Choroid plexus epithelial cell (primary cell): ENCODE data around the gene TMEM182.

Experiments
- DNase-seq: peaks from one replicate; pipeline ENCODE4 v3.0.0-alpha.2; 2010; ENCODE audit warnings: low read depth
- H3K4me3 ChIP-seq: 2 replicates; pipeline ENCODE4 v1.5.1; 2011; ENCODE audit warnings: low read depth, mild to moderate bottlenecking, control low read depth, low read length, moderate library complexity
- CTCF ChIP-seq: conservative IDR thresholded peaks from 2 replicates; pipeline ENCODE4 v1.5.1; 2011; ENCODE audit warnings: low read depth, mild to moderate bottlenecking, control low read depth, inconsistent platforms, low read length, moderate library complexity

The TMEM182 gene

DNA sequence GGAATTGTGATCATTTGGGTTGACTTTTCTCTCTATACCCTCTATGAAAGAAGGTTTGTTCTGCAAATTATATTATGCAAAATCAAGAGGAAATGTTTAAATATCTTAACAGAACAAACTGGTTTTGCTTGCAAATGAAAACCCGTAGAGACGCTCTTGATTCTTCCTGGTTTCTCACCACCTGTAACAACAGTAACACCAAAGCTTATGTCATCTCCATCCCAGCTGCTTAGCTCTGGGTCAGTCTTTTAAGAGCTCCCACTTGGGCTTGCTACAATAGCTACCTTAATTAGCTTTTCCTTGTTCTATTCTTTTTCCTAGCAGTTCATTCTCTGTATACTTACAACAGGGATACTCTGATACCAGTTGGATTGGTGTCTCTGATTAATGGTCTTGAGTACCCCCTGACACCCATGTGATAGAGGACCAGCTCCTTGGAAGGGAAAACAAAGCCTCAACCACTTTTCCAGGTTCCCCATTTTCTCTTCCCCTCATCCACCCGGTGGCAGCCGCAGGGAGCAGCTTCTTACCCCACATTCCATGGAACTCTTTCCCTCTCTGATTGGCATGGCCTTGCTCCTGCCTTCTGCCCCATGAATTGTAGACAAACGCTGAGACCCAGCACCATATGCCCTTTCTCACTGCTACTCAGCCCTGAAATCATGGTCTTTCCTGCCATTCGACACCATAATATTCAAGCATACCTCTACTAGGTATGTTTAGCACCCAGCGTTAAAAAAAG lies 27.7 kb downstream of the TMEM182 start:
- no peak for TF ChIP-seq CTCF
- no peak for DNase-seq
- H3K4me3 ChIP-seq = no peak overlapping the region

DNA sequence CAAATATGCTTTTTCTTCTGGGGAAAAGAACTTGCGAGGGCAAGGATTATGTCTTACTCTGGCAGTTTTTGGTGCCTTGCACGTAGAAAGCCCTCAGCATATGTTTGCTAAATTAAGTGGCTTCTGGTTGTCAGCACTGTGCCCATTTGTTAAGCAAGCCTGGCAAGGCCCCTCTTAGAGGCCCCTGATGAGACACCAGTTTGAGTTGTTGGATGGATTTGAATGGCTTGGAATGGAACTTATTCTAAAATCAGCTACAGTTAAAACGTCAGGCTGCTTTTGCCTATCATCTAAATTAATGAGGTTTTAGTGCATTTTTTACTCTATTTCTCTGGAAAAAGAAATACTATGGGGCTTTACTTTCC lies 28.2 kb downstream of the TMEM182 start:
- no peak for DNase-seq
- H3K4me3 ChIP-seq = no peak overlapping the region
- no peak for TF ChIP-seq CTCF

- H3K4me3 ChIP-seq = no peak overlapping the region
- DNase-seq = no peak
- no peak for TF ChIP-seq CTCF
Measured at GRCh38 chr2:102792568-102793208, 30.9 kb downstream of the TMEM182 start.

GRCh38 chr2:102795641-102796040 lies 33.8 kb downstream of the TMEM182 start:
- no peak overlapping the region for H3K4me3 ChIP-seq
- TF ChIP-seq CTCF = no peak

GRCh38 chr2:102796337-102796736 lies 34.5 kb downstream of the TMEM182 start:
- TF ChIP-seq CTCF = no peak
- DNase-seq = no peak
- H3K4me3 ChIP-seq = no peak overlapping the region

More at GRCh38 chr2:102795641-102796040, 33.8 kb downstream of the TMEM182 start:
- DNase-seq = no peak

- no peak overlapping the region for H3K4me3 ChIP-seq
- no peak for TF ChIP-seq CTCF
- DNase-seq = no peak
Measured at GRCh38 chr2:102797486-102797885, 35.7 kb downstream of the TMEM182 start.

GRCh38 chr2:102798181-102798580 lies 36.4 kb downstream of the TMEM182 start:
- no peak overlapping the region for H3K4me3 ChIP-seq
- no peak for TF ChIP-seq CTCF
- DNase-seq = no peak
